ENCODE data around the gene TDRKH. TPM values are rescaled to one million over a fixed set of nuclear protein-coding genes. Genes with fewer than 3 reads are reported as not detected.

TDRKH gene
- total RNA-seq, 1 donor from 2014 or later = 15.6 TPM

DNA sequence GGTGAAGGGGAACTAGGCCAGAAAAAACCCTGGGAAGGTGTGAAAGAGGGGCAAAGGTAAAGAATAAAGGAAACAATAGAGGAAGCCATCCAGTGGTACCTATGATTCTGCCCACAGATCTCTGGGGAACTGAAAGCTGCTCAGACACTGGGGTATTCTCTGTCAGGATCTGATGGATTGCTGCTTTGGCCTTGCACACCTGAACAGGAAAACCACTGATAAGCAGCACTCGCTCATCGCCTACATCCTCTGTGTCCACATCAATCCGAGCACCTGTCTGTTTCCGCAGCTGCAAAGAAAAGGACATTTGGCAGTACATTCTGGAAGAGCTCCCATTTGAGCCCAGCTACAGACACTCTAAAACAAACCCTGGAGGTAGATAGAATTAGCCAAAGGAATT, 10.4 kb downstream of the TDRKH start:
- ChIA-PET CTCF (no interaction called here), POLR2A (interaction anchor here (0.7 to 1.0 kb wide), 2 partner anchors 17 to 297 kb away, joined by 3 to 5 read pairs; partner anchors contain the start of gene MRPL9)
- ATAC-seq (ENCODE audit: low read depth) (no peak), DNase-seq (no peak)
- Mint-ChIP-seq H3K4me3 (no peak overlapping the region), H3K27me3 (no peaks in the 10 kb centered on the region), H3K27ac (no peak overlapping the region), H3K4me1 (no peaks in the 10 kb centered on the region), H3K9me3 (no peaks in the 10 kb centered on the region), H3K36me3 (ENCODE audit: low read depth) (peaks cover 55% of the 10 kb centered on the region)
- intact Hi-C loops (cut with micrococcal nuclease) = no loop called here
- TF ChIP-seq, protein P1, sequence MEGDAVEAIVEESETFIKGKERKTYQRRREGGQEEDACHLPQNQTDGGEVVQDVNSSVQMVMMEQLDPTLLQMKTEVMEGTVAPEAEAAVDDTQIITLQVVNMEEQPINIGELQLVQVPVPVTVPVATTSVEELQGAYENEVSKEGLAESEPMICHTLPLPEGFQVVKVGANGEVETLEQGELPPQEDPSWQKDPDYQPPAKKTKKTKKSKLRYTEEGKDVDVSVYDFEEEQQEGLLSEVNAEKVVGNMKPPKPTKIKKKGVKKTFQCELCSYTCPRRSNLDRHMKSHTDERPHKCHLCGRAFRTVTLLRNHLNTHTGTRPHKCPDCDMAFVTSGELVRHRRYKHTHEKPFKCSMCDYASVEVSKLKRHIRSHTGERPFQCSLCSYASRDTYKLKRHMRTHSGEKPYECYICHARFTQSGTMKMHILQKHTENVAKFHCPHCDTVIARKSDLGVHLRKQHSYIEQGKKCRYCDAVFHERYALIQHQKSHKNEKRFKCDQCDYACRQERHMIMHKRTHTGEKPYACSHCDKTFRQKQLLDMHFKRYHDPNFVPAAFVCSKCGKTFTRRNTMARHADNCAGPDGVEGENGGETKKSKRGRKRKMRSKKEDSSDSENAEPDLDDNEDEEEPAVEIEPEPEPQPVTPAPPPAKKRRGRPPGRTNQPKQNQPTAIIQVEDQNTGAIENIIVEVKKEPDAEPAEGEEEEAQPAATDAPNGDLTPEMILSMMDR (IDR thresholded peaks at IDR 0.05) = no peak

DNA sequence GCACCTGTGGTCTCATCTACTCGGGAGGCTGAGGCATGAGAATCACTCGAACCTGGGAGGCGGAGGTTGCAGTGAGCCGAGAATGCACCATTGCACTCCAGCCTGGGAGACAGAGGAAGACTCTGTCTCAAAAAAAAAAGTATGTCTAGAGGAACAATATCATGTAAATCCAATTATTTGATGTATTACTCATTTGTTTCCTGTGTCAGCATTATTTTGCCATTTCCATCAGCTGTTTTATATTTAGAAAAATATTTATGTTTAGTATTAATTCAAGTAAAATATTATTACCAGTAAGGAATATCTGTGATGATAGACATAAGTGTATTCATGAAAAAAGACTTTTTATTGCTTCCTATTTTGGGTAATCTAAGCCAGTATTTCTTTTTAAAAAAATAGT, 13.0 kb downstream of the TDRKH start:
- TF ChIP-seq, protein P1 (IDR thresholded peaks at IDR 0.05) = no peak
- H3K4me1 Mint-ChIP-seq = no peaks in the 10 kb centered on the region
- no peak for ATAC-seq (ENCODE audit: low read depth)
- no peaks in the 10 kb centered on the region for H3K9me3 Mint-ChIP-seq
- H3K4me3 Mint-ChIP-seq = no peak overlapping the region
- CTCF ChIA-PET = interaction anchor here (0.9 kb wide), 1 partner anchor 12 kb away, joined by 3 read pairs; the partner anchor contains the start of gene TDRKH
- no peak overlapping the region for H3K27ac Mint-ChIP-seq
- DNase-seq = no peak
- peaks cover 61% of the 10 kb centered on the region for H3K36me3 Mint-ChIP-seq (ENCODE audit: low read depth)
- no peaks in the 10 kb centered on the region for H3K27me3 Mint-ChIP-seq
- intact Hi-C loops (cut with micrococcal nuclease) = no loop called here
- POLR2A ChIA-PET = interaction anchor here (1.5 kb wide), 1 partner anchor 14 kb away, joined by 4 read pairs; the partner anchor contains the start of gene MRPL9

DNA sequence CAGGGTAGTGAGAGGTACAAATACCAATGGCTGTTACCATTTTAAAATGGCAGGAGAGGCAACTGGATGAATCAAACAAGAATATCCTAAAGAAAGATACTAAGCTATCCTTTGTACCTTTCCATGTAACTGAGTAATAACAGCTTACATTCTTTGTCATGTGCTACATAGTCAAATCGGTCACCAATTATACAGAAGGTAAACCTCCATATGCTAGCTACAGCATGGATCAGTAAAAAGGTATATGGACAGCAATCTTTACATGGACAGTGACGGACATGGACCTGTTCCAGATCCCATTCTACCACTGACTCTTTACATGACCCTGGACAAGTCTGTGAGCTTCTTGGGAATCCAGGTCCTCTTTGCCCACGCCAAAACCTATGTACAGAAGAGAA, 13.6 kb downstream of the TDRKH start:
- no peak overlapping the region for H3K4me3 Mint-ChIP-seq
- ChIA-PET POLR2A (interaction anchor here (1.5 kb wide), 1 partner anchor 13 kb away, joined by 4 read pairs; the partner anchor contains the start of gene MRPL9), CTCF (interaction anchor here (0.9 kb wide), 1 partner anchor 13 kb away, joined by 3 read pairs; the partner anchor contains the start of gene TDRKH)
- H3K9me3 Mint-ChIP-seq = no peaks in the 10 kb centered on the region
- no peaks in the 10 kb centered on the region for H3K4me1 Mint-ChIP-seq
- TF ChIP-seq, protein P1 (IDR thresholded peaks at IDR 0.05) = no peak
- H3K27me3 Mint-ChIP-seq = no peaks in the 10 kb centered on the region
- peaks cover 57% of the 10 kb centered on the region for H3K36me3 Mint-ChIP-seq (ENCODE audit: low read depth)
- no peak overlapping the region for H3K27ac Mint-ChIP-seq
- ATAC-seq (ENCODE audit: low read depth) (no peak), DNase-seq (no peak)
- intact Hi-C loops (cut with micrococcal nuclease) = no loop called here

DNA sequence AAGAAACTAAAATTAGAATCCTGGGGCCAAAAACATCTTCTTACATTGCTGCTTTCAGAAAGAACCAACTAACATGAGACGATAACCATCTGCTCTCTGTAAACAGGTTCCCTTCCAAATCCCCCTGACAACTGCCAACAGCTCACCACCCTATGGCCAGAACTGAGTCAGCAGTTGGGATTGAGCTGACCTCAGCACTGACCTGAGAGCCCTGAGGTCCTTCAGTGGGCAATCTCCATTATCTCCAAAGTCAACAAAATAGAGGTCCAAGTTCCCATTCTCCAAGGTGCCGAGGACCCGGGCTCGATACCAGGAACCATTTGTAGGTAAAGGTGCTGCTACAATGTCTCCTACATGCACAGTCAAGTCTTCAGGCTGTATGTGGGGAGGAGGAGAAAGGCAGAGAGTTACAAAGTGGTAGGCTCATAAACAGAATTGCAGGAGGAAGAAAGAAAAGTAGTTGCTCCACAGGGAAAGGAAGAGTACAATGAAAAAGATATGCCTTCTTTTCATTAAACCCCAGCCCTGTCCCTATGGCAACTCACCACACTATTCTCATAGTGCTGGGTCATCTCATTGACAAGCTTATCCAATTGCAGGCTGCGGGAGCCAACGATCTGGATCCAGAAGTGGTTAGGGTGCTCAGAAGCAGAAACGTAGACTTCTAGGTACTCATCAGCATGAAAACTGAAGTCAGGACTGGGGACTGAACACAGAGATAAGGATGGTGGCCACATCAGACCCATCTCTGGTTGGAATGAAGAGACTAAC, 14.2 kb downstream of the TDRKH start:
- Mint-ChIP-seq H3K27me3 (no peaks in the 10 kb centered on the region), H3K27ac (no peak overlapping the region), H3K36me3 (ENCODE audit: low read depth) (peaks cover 53% of the 10 kb centered on the region), H3K4me1 (no peaks in the 10 kb centered on the region), H3K9me3 (no peaks in the 10 kb centered on the region), H3K4me3 (no peak overlapping the region)
- intact Hi-C loops (cut with micrococcal nuclease) = no loop called here
- TF ChIP-seq, protein P1 (IDR thresholded peaks at IDR 0.05) = no peak
- CTCF ChIA-PET = interaction anchor here (0.9 kb wide), 1 partner anchor 14 kb away, joined by 3 read pairs; the partner anchor contains the start of gene TDRKH
- ATAC-seq (ENCODE audit: low read depth) (no peak), DNase-seq (no peak)
- POLR2A ChIA-PET = interaction anchor here (1.5 kb wide), 1 partner anchor 13 kb away, joined by 4 read pairs; the partner anchor contains the start of gene MRPL9

DNA sequence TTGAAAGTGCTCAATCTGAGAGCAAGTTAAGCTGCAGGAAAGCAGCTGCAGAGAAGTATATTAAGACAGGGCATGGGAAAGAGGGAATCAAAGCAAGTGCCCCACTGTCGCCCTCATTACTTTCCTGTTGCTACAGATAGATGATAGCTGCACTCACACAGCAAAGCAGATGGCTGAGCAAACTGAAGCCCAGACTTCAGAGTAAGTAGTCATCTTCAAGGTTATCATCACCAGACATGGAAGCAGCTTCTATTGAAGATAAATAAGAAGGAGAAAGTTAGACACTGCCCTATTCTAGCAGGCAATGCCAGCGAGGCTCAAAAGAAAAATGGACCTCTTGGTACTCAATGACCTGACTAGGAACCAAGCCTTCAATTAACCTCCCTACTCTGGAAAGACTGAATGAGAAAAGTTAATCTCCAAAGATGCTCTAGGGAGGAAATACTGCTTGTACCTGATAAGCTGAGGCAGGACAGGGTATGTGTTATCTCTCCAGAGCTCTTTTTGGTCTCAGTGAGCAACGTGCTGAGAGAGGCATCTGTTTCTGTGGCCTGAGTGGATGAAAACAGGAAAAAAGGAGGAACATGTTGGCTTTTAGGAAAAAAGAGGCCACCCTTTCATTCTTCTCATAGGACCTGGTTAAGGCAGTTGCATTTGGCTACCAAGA, 15.9 kb downstream of the TDRKH start:
- peaks cover 45% of the 10 kb centered on the region for H3K36me3 Mint-ChIP-seq (ENCODE audit: low read depth)
- POLR2A ChIA-PET = no interaction called here
- ATAC-seq (ENCODE audit: low read depth) = no peak
- no peaks in the 10 kb centered on the region for H3K4me1 Mint-ChIP-seq
- no peaks in the 10 kb centered on the region for H3K9me3 Mint-ChIP-seq
- no peak for DNase-seq
- no peaks in the 10 kb centered on the region for H3K27me3 Mint-ChIP-seq
- CTCF ChIA-PET = no interaction called here
- no peak overlapping the region for H3K27ac Mint-ChIP-seq
- no peak overlapping the region for H3K4me3 Mint-ChIP-seq
- intact Hi-C loops (cut with micrococcal nuclease) = no loop called here
- TF ChIP-seq, protein P1 (IDR thresholded peaks at IDR 0.05) = no peak

All from activated B cell treated with CpG ODN at 0.5 μM for 24 hours (primary cell).